GM18505 (cell line): ENCODE results near the gene ADGRE2.
"Not testable (repeated sequence)": the region's sequence is repeated elsewhere in the genome, so short reads cannot be mapped to it uniquely, and the experiment has no call there.

ENCODE experiments used
- ATAC-seq: cut with Tn5 transposase; IDR thresholded peaks from one replicate; pipeline ENCODE4 v1.9.1; 2021; ENCODE audit not compliant: unreplicated experiment
- POLR2A ChIP-seq: IDR thresholded peaks from 4 replicates; pipeline ENCODE4 v1.6.1; 2011; ENCODE audit warnings: borderline replicate concordance; ENCODE audit not compliant: insufficient read depth, insufficient read length; ENCODE audit errors: extremely low read depth

Gene ADGRE2

DNA sequence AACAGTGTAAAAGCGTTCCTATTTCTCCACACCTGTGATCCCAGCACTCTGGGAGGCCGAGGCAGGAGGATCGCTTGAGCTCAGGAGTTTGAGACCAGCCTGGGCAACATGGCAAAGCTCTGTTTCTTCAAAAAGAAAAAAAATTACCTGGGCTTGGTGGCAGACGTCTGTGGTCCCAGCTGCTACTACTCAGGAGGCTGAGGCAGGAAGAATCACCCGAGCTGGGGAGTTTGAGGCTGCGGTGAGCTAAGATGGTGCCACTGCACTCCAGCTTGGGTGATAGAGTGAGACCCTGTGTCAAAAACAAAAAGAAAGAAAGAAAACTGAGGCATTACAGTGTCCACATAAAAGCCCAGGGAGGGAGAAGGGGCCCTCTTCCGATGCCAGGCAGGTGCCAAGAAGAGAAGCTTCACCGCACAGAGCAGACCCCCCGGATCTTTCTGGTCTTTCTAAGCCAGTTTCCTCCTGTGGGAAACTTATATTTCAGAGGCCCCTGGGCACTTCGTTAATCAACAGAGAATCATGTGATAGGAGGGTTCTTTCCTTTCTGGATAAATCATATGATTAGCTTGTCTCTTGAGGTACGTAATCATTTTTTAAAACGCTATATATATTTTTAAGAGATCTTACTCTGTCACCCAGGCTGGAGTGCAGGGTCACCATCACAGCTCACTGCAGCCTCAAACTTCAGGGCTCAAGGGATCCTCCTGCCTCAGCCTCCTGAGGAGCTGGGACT, at the start of gene ADGRE2:
ADGRE2 (minus strand) TSS at position 451 of the 736 bp plus-strand sequence. CDS start 1,804 bp downstream, outside the sequence.
- not testable (repeated sequence) for ATAC-seq

DNA sequence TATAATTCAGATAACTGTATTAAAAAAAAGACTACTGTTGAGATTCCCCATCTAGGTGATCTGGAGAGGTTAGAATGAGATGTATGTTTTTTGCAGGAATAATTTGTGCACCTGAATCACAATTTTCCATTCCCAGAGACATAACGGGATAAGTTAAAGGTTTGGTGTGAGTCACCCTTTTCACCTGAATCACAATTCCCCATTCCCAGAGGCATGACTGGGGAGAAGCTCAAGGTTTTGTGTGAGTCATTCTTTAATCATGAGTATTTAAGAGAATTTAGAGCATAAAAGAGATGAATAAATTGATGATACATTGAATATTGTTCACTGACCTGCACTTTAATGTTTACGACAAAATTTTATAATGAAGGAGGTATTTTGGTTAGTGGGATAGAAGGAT, 47.6 kb upstream of the ADGRE2 start:
- no peak for ATAC-seq
- no peak for TF ChIP-seq POLR2A

- TF ChIP-seq POLR2A, result no peak
- no peak for ATAC-seq
These were observed 43.6 kb upstream of the ADGRE2 start for GRCh38 chr19:14821937-14822336.

- TF ChIP-seq POLR2A, result no peak
- no peak for ATAC-seq
These were observed 40.2 kb upstream of the ADGRE2 start for GRCh38 chr19:14818588-14818987.

DNA sequence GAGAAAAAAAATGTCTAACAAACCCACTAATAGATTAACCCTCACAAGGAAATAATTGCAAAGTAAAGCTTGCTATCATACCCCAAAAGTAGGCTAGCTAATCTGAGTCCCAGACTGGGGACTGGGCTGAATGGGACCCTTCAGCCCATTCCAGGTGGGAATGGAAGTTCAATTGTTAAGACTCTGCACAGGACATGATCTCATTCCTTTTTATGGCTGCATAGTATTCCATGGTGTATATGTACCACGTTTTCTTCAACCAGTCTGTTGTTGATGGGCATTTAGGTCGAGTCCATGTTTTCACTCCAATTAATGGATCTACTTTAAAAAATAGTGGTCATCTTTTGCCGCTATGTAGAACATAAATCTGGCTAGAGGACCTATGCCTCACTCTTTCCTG, 38.7 kb upstream of the ADGRE2 start:
- ATAC-seq, result no peak
- TF ChIP-seq POLR2A, result no peak

GRCh38 chr19:14814982-14815652, 36.8 kb upstream of the ADGRE2 start:
- no peak for TF ChIP-seq POLR2A
- ATAC-seq, result no peak

GRCh38 chr19:14809272-14810057, 31.1 kb upstream of the ADGRE2 start:
- no peak for TF ChIP-seq POLR2A
- ATAC-seq, result no peak

DNA sequence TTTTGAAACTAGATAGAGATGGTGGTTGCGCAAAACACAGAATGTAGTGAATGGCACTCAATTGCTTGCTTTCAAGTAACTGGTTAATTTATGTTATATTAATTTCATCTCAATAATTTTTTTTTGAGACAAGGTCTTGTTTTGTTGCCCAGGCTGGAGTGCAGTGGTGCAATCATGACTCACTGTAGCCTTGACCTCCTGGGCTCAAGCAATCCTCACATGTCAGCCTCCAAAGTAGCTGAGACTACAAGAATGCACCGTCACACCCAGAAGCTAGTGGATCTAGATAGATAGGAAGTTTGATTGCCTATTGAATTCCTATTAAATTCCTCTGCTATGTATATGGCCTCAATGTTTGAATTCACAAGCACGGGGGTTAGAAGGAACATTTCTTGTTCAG, 26.4 kb upstream of the ADGRE2 start:
- no peak for ATAC-seq
- TF ChIP-seq POLR2A, result no peak

DNA sequence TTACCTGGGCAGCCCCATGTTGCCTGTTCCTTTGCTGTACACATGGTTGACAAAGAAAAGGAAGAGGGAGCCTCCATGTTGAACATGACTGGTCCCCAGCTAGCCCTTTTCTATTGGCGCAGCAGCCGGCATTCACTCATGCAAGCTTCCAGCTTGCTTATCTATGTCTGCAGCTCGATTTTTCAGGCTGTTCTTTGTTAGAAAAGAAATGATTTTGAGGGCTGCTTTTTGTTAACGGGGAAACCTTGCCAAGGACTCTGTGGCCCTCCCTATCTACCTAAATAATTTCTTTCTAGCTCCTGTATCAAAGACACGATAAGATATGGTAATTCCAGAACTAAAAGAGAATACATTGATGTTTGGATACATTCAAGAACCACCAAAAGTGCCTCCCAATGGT, 20.4 kb upstream of the ADGRE2 start:
- no peak for ATAC-seq
- TF ChIP-seq POLR2A, result no peak

DNA sequence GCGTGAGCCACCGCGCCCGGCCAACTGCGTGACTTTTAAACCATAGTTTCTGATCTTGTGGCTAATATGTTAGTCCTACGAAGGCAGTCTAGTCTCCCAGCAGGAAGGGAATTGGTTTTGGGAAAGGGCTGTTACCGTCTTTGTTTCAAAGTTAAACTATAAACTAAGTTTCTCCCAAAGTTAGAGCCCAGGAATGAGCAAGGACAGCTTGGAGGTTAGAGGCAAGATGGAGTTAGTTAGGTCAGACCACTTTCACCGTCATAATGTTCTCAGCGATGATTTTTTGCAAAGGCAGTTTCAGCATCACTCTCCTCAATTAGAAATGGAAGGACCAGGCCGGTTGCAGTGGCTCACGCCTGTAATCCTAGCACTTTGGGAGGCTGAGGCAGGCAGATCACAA, 17.7 kb upstream of the ADGRE2 start:
- no peak for ATAC-seq
- no peak for TF ChIP-seq POLR2A

GRCh38 chr19:14795078-14795721, 16.8 kb upstream of the ADGRE2 start:
- no peak for TF ChIP-seq POLR2A
- no peak for ATAC-seq

DNA sequence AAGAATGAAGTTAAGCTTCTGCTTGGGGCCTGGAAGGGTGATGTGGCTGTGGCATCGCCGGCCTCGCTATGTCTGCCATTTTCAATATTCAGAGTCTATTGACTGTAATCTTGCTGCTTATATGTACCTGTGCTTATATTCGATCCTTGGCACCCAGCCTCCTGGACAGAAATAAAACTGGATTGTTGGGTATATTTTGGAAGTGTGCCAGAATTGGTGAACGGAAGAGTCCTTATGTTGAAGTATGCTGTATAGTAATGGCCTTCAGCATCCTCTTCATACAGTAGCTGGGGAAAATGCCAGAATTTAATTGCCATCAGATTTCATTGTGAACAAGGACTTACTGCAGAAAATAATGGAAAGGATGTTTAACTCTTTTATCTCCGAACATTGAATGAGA, 13.9 kb upstream of the ADGRE2 start:
- not testable (repeated sequence) for ATAC-seq

DNA sequence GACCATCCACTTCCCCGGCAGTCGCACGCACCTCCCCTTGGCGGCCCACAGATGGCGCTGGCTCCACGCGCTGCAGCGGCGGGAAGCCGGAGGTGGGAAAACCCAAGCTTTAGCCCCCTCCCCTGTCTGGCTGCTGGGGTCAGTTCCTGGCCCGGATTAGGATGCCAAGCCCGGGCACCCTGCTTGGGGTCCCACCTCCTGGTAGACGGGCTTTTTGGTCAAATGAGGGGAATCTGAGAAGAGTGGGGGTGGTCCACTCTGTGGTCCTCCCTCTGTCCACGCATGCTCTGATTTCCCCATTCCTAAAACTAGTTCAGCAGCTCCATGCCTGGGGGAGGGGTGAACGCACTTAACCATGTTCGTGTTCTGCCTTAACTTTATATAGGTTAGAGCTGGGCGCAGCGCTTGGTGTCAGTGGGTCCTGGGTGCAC, 8.1 kb upstream of the ADGRE2 start:
- ATAC-seq, result no peak

GRCh38 chr19:14785102-14785793, 6.9 kb upstream of the ADGRE2 start:
- ATAC-seq, result peak; percentile 40

More for the DNA sequence above, 8.1 kb upstream of the ADGRE2 start:
- no peak for TF ChIP-seq POLR2A

DNA sequence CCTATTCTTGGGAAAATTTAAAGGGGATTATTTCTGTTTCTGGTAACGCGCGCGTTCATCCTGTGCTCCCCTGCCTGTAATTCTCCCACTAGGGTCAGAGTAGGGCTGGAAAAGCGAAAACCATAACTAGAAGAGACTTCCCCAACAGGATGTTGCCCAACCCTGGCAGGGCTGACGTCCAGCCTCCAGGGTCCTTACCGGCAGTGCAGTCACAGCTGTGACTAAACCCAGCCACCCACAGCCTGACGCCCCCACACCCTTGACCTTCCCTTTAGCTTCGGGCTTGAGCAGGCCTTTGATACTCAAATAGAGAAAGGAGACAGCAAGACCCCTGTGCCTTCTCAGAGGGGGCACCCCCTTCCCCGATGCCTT, 6.4 kb upstream of the ADGRE2 start:
- ATAC-seq, result peak; percentile 45

GRCh38 chr19:14783410-14783998, 5.1 kb upstream of the ADGRE2 start:
- ATAC-seq, result not testable (repeated sequence)
